B cell (primary cell): Measurements from ENCODE around the gene KRTAP4-9. TPM values are rescaled to one million over a fixed set of nuclear protein-coding genes. Genes with fewer than 3 reads are reported as not detected.

Source experiments
- ATAC-seq: fragments of 200-7000 bp; cut with Tn5 transposase; one replicate; pipeline ENCODE4 v1.10.0; 2021; ENCODE audit warnings: low read depth, mild to moderate bottlenecking, moderate number of reproducible peaks, moderate library complexity
- CTCF ChIA-PET: fragments of 350-600 bp; sonication (Branson Sonifier 250); formaldehyde crosslinking; loops from one replicate; lab custom pipeline; 2021; ENCODE audit warnings: antibody characterized with exemption, inconsistent platforms; lab: Charles Lee
- POLR2A ChIA-PET: fragments of 350-600 bp; sonication (Branson Sonifier 250); formaldehyde crosslinking; loops from one replicate; lab custom pipeline; 2021; ENCODE audit warnings: antibody characterized with exemption; lab: Charles Lee
- DNase-seq: peaks from one replicate; pipeline ENCODE4 v3.0.0; 2013
- H2AFZ ChIP-seq: 2 replicates; pipeline ENCODE4 v1.6.1; 2012; ENCODE audit warnings: mild to moderate bottlenecking, low read depth, low read length; ENCODE audit not compliant: insufficient read depth, poor library complexity, severe bottlenecking
- H3K27ac ChIP-seq, 2 donors: 1 replicate in 1 of 2; 2 replicates in 1 of 2; pipeline ENCODE4 v1.5.1; 2012 to 2013; ENCODE audit warnings: low read length in 2 of 2, mild to moderate bottlenecking in 2 of 2, moderate library complexity in 1 of 2
- H3K27me3 ChIP-seq, 4 experiments: fragments of 200-600 bp in 1 of 4; sonication (generic) in 1 of 4; replicated peaks in 1 of 4; 1 replicate in 2 of 4; 2 replicates in 2 of 4; pipeline versions ENCODE4 v1.6.1 to v1.7.0; 2013 to 2016; ENCODE audit warnings: low read length in 3 of 4, mild to moderate bottlenecking in 2 of 4, mixed read lengths in 1 of 4, moderate library complexity in 1 of 4; ENCODE audit not compliant: insufficient read depth in 4 of 4, control insufficient read depth in 3 of 4; ENCODE audit errors: control extremely low read depth in 1 of 4
- H3K36me3 ChIP-seq, 2 experiments: replicated peaks in 1 of 2; 1 replicate in 1 of 2; 2 replicates in 1 of 2; pipeline versions ENCODE4 v1.6.1 to v1.7.1; 2013; ENCODE audit warnings: low read length in 1 of 2; ENCODE audit not compliant: insufficient read depth in 2 of 2, control insufficient read depth in 1 of 2; ENCODE audit errors: control extremely low read depth in 1 of 2, extremely low read depth in 1 of 2
- H3K4me1 ChIP-seq, 2 donors: fragments of 200-600 bp in 1 of 2; sonication (generic) in 1 of 2; 1 replicate in 1 of 2; 2 replicates in 1 of 2; pipeline versions ENCODE4 v1.5.1 to v1.6.1; 2013 to 2017; ENCODE audit warnings: low read length in 2 of 2; ENCODE audit not compliant: control insufficient read depth in 2 of 2, insufficient read depth in 2 of 2
- H3K4me2 ChIP-seq: replicated peaks from 2 replicates; pipeline ENCODE3; 2012; ENCODE audit warnings: mild to moderate bottlenecking, low read depth, low read length; ENCODE audit not compliant: poor library complexity, severe bottlenecking
- H3K4me3 ChIP-seq, 5 experiments: fragments of 200-600 bp in 1 of 5; sonication (generic) in 1 of 5; 1 replicate in 3 of 5; 2 replicates in 2 of 5; pipeline versions ENCODE4 v1.5.1 to v1.7.0; 2011 to 2016; ENCODE audit warnings: low read length in 4 of 5, mild to moderate bottlenecking in 4 of 5, low read depth in 2 of 5, control low read depth in 1 of 5, moderate library complexity in 1 of 5; ENCODE audit not compliant: insufficient read depth in 1 of 5; ENCODE audit errors: control extremely low read depth in 1 of 5, extremely low read depth in 1 of 5
- H3K79me2 ChIP-seq: fragments of 200-600 bp; sonication (generic); one replicate; pipeline ENCODE4 v1.6.0; 2016; ENCODE audit warnings: low read length; ENCODE audit not compliant: control insufficient read depth, insufficient read depth
- H3K9ac ChIP-seq: fragments of 200-600 bp; sonication (generic); 2 replicates; pipeline ENCODE4 v1.6.1; 2017; ENCODE audit warnings: mild to moderate bottlenecking, low read length, moderate library complexity
- H3K9me3 ChIP-seq, 3 donors: one replicate each; pipeline versions ENCODE4 v1.6.1 to v1.7.1; 2013; ENCODE audit warnings: low read length in 2 of 3; ENCODE audit not compliant: control insufficient read depth in 2 of 3, insufficient read depth in 1 of 3; ENCODE audit errors: control extremely low read depth in 1 of 3
- H4K20me1 ChIP-seq: 2 replicates; pipeline ENCODE4 v1.6.0; 2012; ENCODE audit warnings: mild to moderate bottlenecking, low read length; ENCODE audit not compliant: insufficient read depth, control insufficient read depth, poor library complexity, severe bottlenecking
- H3K27ac Mint-ChIP-seq: one replicate; pipeline ENCODE4 v1.8.0; 2021; ENCODE audit warnings: mixed read lengths
- H3K27me3 Mint-ChIP-seq: one replicate; pipeline ENCODE4 v1.8.0; 2021; ENCODE audit warnings: mixed read lengths
- H3K4me1 Mint-ChIP-seq: one replicate; pipeline ENCODE4 v1.8.0; 2021; ENCODE audit warnings: mixed read lengths
- H3K4me3 Mint-ChIP-seq: one replicate; pipeline ENCODE4 v1.8.0; 2021; ENCODE audit warnings: mixed read lengths
- H3K9me3 Mint-ChIP-seq: one replicate; pipeline ENCODE4 v1.8.0; 2022; ENCODE audit warnings: mixed read lengths; ENCODE audit not compliant: insufficient read depth
- CTCF ChIP-seq: fragments of 200-600 bp; IDR thresholded peaks from one replicate; pipeline ENCODE4 v1.8.0; 2022; ENCODE audit warnings: antibody characterized with exemption, mild to moderate bottlenecking
- EZH2 ChIP-seq: IDR thresholded peaks from 2 replicates; pipeline ENCODE4 v1.6.1; 2012; ENCODE audit warnings: borderline replicate concordance, low read depth, mild to moderate bottlenecking, moderate library complexity, low read length; ENCODE audit not compliant: insufficient read depth, poor library complexity, severe bottlenecking
- WGBS: methylation state at CpG from one replicate; pipeline ENCODE4 v1.1.5; 2013; ENCODE audit warnings: missing lambda C conversion rate; ENCODE audit not compliant: insufficient coverage; 5-methylcytosine and 5-hydroxymethylcytosine counted together
- intact Hi-C: fragments of 100-400 bp; cut with micrococcal nuclease; formaldehyde crosslinking; loops from one replicate; pipeline ENCODE4 v1.10.0; 2022
- polyA plus RNA-seq: library from polyadenylated mRNA; depleted of rRNA; stranded (reverse); fragments of >200 nt; gene quantifications from 2 replicates; pipeline ENCODE4 v1.2.3, GENCODE V29; 2012
- total RNA-seq, 2 donors: library from RNA; stranded (reverse); fragments of 120-200 nt in 1 of 2; gene quantifications; 1 replicate in 1 of 2; 2 replicates in 1 of 2; pipeline versions ENCODE4 v1.2.3 to v1.2.4, GENCODE V29; 2013 to 2022

KRTAP4-9 gene
- total and polyA plus RNA-seq, 2 donors (not counting 1 experiment from before 2014, with no cell fraction given), result not detected

GRCh38 chr17:41060052-41060604, 45.1 kb upstream of the KRTAP4-9 start, which contains the start of gene KRTAP2-3:
KRTAP2-3 (minus strand) TSS chr17:41060114; CDS start chr17:41060050, 64 bp downstream.
- Mint-ChIP-seq H3K27me3 (peaks cover 57% of the 10 kb centered on the region), H3K4me1 (no peaks in the 10 kb centered on the region), H3K4me3 (no peak within 1 kb of the TSS), H3K9me3 (no peaks in the 10 kb centered on the region), H3K27ac (no peak within 1 kb of the TSS)
- Histone ChIP-seq H3K4me1 (no peaks in the 10 kb centered on the region), H4K20me1 (no peaks in the 10 kb centered on the region), H3K27me3 (peaks cover 0 to 6% (median 2%) of the 10 kb centered on the region in 4 experiments), H3K36me3 (no peaks in the 10 kb centered on the region), H2AFZ (no peak within 1 kb of the TSS), H3K9ac (no peak within 1 kb of the TSS), H3K4me3 (no peak within 1 kb of the TSS), H3K79me2 (no peaks in the 10 kb centered on the region), H3K4me2 (no peak within 1 kb of the TSS), H3K27ac (no peak within 1 kb of the TSS), H3K9me3 (peaks cover 0 to 2% (median 1%) of the 10 kb centered on the region in 3 donors)
- DNase-seq (no peak), ATAC-seq (no peak)
- whole genome bisulfite sequencing, result 75% methylated on average over 3 of the region's 6 CpGs
- intact Hi-C loops, result no loop called here
- CTCF ChIA-PET, result no interaction called here
- TF ChIP-seq EZH2 (no peak), CTCF (no peak)
- POLR2A ChIA-PET, result no interaction called here

- Histone ChIP-seq H4K20me1 (no peaks in the 10 kb centered on the region), H3K79me2 (no peaks in the 10 kb centered on the region), H3K36me3 (no peaks in the 10 kb centered on the region), H3K27ac (no peak overlapping the region), H2AFZ (no peak overlapping the region), H3K9ac (no peak overlapping the region), H3K27me3 (peaks cover 0 to 6% (median 2%) of the 10 kb centered on the region in 4 experiments), H3K4me3 (no peak overlapping the region), H3K4me1 (no peaks in the 10 kb centered on the region), H3K9me3 (peaks cover 0 to 2% (median 1%) of the 10 kb centered on the region in 3 donors), H3K4me2 (no peak overlapping the region)
- Mint-ChIP-seq H3K9me3 (no peaks in the 10 kb centered on the region), H3K4me1 (no peaks in the 10 kb centered on the region), H3K27me3 (peaks cover 49% of the 10 kb centered on the region), H3K27ac (no peak overlapping the region), H3K4me3 (no peak overlapping the region)
- TF ChIP-seq EZH2 (no peak), CTCF (no peak)
- no CpG with 5 or more reads among the region's 1 CpG for WGBS
- ChIA-PET POLR2A (no interaction called here), CTCF (no interaction called here)
- ATAC-seq (no peak), DNase-seq (no peak)
- intact Hi-C loops, result no loop called here
These were observed 43.2 kb upstream of the KRTAP4-9 start for GRCh38 chr17:41061964-41062363.
